PFSK-1 (cell line): ENCODE results near the gene SCUBE3.

Experiments
- FOXP2 ChIP-seq: optimal IDR thresholded peaks from 2 replicates; pipeline ENCODE3; 2011; ENCODE audit warnings: borderline replicate concordance, control low read depth, inconsistent platforms; ENCODE audit not compliant: insufficient read depth; ENCODE audit errors: extremely low read length, extremely low read depth
- POLR2AphosphoS5 ChIP-seq: IDR thresholded peaks from 2 replicates; pipeline ENCODE4 v1.6.1; 2012; ENCODE audit warnings: low read depth, mild to moderate bottlenecking, control low read depth, low read length, moderate library complexity
- SIN3A ChIP-seq: IDR thresholded peaks from 2 replicates; pipeline ENCODE4 v1.6.1; 2012; ENCODE audit warnings: mild to moderate bottlenecking, low read length, moderate library complexity, borderline replicate concordance; ENCODE audit not compliant: insufficient read depth
- TAF1 ChIP-seq: IDR thresholded peaks from 2 replicates; pipeline ENCODE4 v1.6.1; 2012; ENCODE audit warnings: low read length, control low read depth, borderline replicate concordance; ENCODE audit not compliant: insufficient read depth
- TF ChIP-seq, protein P1 (sequence below), 2 experiments: IDR thresholded peaks; 2 replicates each; pipeline versions ENCODE4 v1.6.1 to v1.8.0; 2011 to 2012; ENCODE audit warnings: low read depth in 2 of 2, low read length in 2 of 2, control low read depth in 1 of 2, inconsistent platforms in 1 of 2, mild to moderate bottlenecking in 1 of 2, moderate library complexity in 1 of 2; ENCODE audit not compliant: insufficient read depth in 1 of 2

SCUBE3 gene

GRCh38 chr6:35209622-35210247 is 4.0 kb upstream of the SCUBE3 start:
- TF ChIP-seq FOXP2 = no peak
- TF ChIP-seq POLR2AphosphoS5 = no peak
- no peak for TF ChIP-seq SIN3A
- TF ChIP-seq TAF1 = no peak
- TF ChIP-seq, protein P1, sequence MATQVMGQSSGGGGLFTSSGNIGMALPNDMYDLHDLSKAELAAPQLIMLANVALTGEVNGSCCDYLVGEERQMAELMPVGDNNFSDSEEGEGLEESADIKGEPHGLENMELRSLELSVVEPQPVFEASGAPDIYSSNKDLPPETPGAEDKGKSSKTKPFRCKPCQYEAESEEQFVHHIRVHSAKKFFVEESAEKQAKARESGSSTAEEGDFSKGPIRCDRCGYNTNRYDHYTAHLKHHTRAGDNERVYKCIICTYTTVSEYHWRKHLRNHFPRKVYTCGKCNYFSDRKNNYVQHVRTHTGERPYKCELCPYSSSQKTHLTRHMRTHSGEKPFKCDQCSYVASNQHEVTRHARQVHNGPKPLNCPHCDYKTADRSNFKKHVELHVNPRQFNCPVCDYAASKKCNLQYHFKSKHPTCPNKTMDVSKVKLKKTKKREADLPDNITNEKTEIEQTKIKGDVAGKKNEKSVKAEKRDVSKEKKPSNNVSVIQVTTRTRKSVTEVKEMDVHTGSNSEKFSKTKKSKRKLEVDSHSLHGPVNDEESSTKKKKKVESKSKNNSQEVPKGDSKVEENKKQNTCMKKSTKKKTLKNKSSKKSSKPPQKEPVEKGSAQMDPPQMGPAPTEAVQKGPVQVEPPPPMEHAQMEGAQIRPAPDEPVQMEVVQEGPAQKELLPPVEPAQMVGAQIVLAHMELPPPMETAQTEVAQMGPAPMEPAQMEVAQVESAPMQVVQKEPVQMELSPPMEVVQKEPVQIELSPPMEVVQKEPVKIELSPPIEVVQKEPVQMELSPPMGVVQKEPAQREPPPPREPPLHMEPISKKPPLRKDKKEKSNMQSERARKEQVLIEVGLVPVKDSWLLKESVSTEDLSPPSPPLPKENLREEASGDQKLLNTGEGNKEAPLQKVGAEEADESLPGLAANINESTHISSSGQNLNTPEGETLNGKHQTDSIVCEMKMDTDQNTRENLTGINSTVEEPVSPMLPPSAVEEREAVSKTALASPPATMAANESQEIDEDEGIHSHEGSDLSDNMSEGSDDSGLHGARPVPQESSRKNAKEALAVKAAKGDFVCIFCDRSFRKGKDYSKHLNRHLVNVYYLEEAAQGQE (IDR thresholded peaks at IDR 0.05; ENCODE audit: insufficient read depth in 1 of 2, low read depth in 2 of 2, low read length in 2 of 2) = no peak

- TF ChIP-seq FOXP2 = no peak
- TF ChIP-seq SIN3A = no peak
- TF ChIP-seq, protein P1 (IDR thresholded peaks at IDR 0.05; ENCODE audit: insufficient read depth in 1 of 2, low read depth in 2 of 2, low read length in 2 of 2) = no peak
- no peak for TF ChIP-seq TAF1
These were observed 411 bp upstream of the SCUBE3 start for GRCh38 chr6:35213298-35213791.

DNA sequence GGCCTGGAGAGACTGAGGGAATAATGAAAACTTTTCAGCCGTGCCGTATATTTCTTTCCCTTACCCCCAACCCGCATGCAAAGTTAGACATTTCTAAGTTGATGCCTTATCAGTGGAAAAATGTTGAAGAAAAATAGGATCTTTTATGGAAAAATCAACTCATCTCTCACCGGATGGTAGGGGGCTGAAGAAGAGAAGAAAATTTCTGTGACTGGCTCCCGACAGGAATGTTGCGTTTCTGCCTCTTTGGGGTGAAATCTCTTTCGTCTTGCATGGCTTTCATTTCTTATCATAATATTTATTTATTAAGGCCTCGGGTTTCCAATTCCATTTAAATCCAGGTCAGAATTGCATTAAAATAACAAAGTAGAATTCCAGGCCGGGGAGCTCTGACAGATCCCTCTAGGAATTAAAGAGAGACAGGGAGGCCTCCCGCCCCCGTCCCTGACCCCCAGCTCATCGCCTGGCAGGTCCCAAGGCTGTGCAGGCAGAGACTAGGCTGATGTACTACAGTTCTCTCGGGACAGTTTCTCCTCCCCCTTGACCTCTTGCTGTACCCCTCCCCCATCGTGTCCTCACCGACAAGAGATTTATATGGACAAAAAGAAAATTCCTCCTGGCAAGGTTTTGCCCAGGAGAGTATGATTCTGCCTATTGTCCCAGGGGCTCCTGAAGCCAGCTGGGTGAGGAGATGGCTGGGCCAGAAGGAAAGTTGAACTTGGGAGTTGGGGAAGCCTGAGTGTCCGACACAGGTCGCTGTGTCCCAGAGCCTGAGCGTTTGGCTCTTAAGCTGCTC is 1.3 kb downstream of the SCUBE3 start:
- TF ChIP-seq FOXP2 (no peak), TAF1 (no peak), POLR2AphosphoS5 (no peak), SIN3A (no peak)
- TF ChIP-seq, protein P1 (IDR thresholded peaks at IDR 0.05; ENCODE audit: insufficient read depth in 1 of 2, low read depth in 2 of 2, low read length in 2 of 2) = no peak

DNA sequence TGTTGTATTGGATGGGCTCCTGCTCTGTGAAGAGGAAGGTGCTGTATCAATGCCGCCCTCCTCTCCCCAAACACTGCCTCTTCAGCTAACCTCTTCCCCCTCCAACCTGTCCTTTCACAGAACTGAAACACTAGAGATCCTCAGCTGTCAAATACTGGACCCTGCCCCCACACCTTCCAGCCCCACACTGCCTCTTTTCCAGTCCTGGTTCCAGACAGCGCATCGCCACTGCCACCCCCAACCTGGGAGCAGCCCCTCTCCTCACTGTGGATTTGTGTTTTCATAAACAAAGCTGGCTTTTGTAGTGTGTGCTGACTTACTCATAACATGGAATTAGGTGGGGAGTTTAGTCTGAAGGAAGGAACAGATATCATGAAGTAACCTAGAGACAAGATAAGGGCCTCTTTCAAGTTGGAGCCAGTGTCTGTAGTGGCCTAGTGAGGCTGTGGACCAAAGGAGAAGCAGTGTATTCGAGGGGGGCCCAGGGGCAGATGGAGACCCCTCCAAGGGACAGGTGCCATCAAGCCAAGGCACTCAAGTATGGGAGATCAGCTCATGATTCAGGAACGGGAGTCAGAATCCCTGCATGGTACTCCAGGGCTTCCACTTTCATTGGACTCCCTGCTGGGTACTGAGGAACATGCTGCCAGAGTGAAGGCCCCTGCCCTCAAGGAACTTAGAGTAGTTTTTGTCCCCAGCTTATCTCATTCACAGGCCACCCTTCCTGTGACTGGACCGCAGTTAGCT is 2.1 kb downstream of the SCUBE3 start:
- TF ChIP-seq, protein P1 (IDR thresholded peaks at IDR 0.05; ENCODE audit: insufficient read depth in 1 of 2, low read depth in 2 of 2, low read length in 2 of 2) = no peak
- TF ChIP-seq POLR2AphosphoS5 (no peak), TAF1 (no peak), FOXP2 (no peak), SIN3A (no peak)
